Choroid plexus epithelial cell (primary cell): ENCODE data around the gene CHI3L1.

ENCODE experiments used
- DNase-seq: peaks from one replicate; pipeline ENCODE4 v3.0.0-alpha.2; 2010; ENCODE audit warnings: low read depth
- H3K4me3 ChIP-seq: 2 replicates; pipeline ENCODE4 v1.5.1; 2011; ENCODE audit warnings: low read depth, mild to moderate bottlenecking, control low read depth, low read length, moderate library complexity
- CTCF ChIP-seq: conservative IDR thresholded peaks from 2 replicates; pipeline ENCODE4 v1.5.1; 2011; ENCODE audit warnings: low read depth, mild to moderate bottlenecking, control low read depth, inconsistent platforms, low read length, moderate library complexity

Gene CHI3L1

GRCh38 chr1:203142684-203143408 lies 43.7 kb downstream of the CHI3L1 start:
- no peak for DNase-seq
- H3K4me3 ChIP-seq, result no peak overlapping the region
- TF ChIP-seq CTCF, result no peak

GRCh38 chr1:203142124-203142523 lies 44.4 kb downstream of the CHI3L1 start:
- no peak for TF ChIP-seq CTCF
- no peak for DNase-seq
- H3K4me3 ChIP-seq, result no peak overlapping the region

- DNase-seq, result no peak
- H3K4me3 ChIP-seq, result no peak overlapping the region
- no peak for TF ChIP-seq CTCF
These were observed 45.6 kb downstream of the CHI3L1 start for GRCh38 chr1:203140743-203141520.

- no peak for DNase-seq
- TF ChIP-seq CTCF, result no peak
- H3K4me3 ChIP-seq, result no peak overlapping the region
These were observed 46.5 kb downstream of the CHI3L1 start for GRCh38 chr1:203139976-203140475.

- no peak for DNase-seq
- H3K4me3 ChIP-seq, result no peak overlapping the region
- TF ChIP-seq CTCF, result no peak
These were observed 48.4 kb downstream of the CHI3L1 start for GRCh38 chr1:203138066-203138465.

- no peak overlapping the region for H3K4me3 ChIP-seq
- TF ChIP-seq CTCF, result no peak
- no peak for DNase-seq
These were observed 49.2 kb downstream of the CHI3L1 start for GRCh38 chr1:203137324-203137723.
